Umbilical cord (tissue), 2 donors: Measurements from ENCODE around the gene PER2. TPM values are rescaled to one million over a fixed set of nuclear protein-coding genes. Genes with fewer than 3 reads are reported as not detected.

ENCODE experiments used
- DNase-seq: peaks from one replicate; pipeline ENCODE4 v3.0.0-alpha.2; 2015; ENCODE audit warnings: low spot score
- total RNA-seq: library from RNA; depleted of rRNA; stranded (reverse); fragments of >200 nt; gene quantifications from one replicate; pipeline ENCODE4 v1.2.3, GENCODE V29; 2014; ENCODE audit warnings: low replicate concordance; ENCODE audit not compliant: insufficient read depth

PER2 gene
- total RNA-seq, 1 donor from 2014 or later = 11.3 TPM

DNA sequence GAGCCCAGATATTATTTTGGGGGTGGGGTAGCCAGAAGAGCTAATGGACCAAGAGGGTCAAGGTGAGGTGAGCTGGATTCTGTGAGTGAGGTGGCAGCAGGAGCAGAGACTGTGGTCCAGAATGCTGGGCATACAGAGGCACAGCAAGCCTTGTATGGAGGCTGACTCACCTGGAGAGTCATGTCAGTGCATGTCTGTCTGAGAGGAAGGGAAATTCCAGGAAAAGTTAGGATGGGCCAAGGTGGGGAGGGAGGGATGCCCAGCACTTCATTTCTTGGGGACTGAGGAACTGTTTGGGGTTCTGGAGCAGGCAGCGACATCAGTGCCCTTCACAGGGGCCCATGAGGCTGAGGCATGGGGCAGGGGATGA, 21.1 kb downstream of the PER2 start:
- DNase-seq = no peak

- DNase-seq = no peak
Measured at GRCh38 chr2:238265605-238266004, 22.8 kb downstream of the PER2 start.

DNA sequence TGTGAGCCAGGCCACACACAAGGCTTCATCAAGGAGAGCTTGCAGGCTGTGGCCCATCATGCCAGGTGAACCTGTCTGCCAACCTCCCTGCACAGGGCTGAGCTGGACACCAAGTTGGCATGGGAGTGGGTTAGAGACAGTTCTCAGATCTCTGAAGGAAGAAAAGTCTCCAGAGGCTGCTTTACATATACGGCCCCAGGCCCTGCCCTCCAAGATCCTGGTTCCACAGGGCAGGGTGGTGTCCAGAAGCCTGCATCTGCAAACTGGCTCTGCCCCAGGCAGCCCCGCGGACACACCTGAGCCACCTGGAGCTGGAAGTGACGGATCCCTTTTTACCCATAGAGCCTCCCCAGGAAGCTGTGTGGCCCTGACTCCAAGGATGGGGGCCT, 24.3 kb downstream of the PER2 start:
- no peak for DNase-seq

DNA sequence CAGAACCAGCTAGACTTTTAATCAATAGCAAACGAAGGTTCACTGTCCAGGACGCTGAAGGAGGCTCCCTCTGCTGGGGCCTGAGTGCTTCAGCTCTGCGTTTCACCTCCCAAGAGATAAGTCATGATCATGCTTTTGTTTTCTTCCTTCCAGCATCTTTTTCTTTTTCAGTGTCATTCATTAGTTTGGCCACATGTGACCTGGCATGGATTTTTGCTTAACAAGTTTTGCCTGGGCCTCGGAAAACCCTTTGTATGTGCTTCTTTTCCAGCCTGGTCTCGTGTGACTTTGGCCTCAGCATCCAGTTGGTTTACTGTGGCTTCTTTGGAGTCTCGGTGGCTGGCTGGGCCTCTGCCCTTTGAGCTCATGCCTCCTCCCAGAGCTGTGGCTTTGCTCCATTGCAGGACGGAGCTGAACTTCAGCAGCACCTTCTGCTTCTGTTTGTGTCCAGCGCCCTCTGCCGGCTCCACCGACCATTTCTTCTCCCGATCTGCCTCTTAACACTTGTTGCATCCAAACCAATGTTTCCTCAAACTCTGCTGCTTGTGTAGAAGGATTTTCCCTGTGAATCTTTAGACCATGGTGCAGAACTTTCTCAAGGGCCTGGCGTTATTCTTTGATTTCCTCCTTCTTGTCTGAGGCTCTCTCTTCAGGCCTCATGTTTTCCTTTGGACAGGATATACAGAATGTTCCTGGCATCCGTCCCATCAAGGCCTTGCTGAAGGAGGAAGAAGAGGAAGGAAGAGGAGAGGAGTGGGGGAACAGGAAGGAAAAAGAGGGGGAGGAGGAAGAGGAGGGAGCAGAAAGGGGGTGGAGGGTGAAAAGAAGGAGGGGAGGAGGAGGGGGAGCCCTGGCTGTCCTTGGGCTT, 25.0 kb downstream of the PER2 start:
- peak; percentile 95 for DNase-seq

GRCh38 chr2:238262496-238263122, 25.8 kb downstream of the PER2 start:
- DNase-seq = no peak

- no peak for DNase-seq
Measured at GRCh38 chr2:238261718-238262375, 26.6 kb downstream of the PER2 start.

DNA sequence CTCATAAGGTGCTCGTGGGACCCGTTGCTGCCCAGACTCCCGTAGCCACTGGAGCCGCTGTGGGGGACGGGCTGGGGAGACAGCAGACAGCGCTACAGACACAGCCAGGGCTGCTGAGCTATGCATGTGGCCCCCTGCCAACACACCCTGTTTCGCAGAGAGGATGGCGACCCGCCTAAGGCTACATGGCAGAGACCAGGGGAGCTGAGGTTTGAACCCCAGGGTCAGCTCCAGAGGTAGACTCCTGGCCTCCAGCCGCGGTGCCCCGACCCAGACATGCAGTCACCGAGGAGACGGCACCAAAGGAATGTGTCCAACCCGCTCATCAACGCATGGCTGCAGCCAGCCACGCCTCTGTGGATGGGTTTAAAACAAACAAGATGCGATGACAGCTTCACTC, 27.5 kb downstream of the PER2 start:
- DNase-seq = no peak

DNA sequence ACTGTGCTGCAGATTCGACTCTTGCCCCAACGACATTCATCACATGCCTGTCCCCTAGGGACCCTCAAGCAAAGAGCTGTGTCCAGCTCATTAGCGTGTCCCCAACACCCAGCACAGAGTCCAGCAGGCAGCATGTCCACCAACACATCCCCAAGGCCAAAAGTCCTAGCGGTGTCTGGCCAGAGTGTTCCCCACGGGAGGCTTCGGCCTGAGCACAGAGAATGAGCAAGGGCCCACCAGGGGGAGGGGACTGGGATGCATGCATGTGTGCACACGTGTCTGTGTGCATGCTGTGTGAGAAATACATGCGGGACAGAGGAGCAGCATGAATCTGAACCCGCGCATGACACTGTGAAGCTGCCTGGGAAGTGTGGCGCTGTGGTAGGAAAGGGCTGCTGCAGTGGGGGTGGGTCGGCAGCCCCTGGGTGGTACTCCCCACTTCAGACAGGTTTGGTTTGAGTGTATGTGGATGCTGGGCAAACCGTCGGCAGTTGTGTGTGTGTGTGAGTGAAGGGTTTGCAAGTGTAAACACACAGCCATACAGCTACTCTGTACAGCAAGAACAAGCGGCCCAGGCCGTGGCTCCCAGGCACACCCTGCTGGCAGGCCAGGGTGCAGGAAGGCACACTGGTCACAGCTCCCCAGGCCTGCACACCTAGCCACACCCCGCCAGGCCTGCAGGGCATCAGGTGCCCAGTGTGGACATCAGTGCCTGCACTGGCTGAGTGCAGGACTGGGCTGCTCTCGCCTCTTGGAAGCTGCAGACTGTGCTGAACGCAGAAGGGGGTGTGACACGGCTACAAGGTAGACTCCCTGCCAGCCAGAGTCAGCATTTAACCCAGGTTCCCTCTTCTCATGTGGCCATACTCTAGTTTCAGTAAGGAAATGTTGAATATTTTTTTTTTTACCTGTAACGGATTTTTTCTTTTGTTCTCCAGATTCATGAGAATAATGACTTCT, 29.1 kb downstream of the PER2 start:
- DNase-seq = no peak

GRCh38 chr2:238257786-238258700, 30.4 kb downstream of the PER2 start:
- no peak for DNase-seq

GRCh38 chr2:238256594-238257104, 31.8 kb downstream of the PER2 start:
- peak; percentile 49 for DNase-seq

DNA sequence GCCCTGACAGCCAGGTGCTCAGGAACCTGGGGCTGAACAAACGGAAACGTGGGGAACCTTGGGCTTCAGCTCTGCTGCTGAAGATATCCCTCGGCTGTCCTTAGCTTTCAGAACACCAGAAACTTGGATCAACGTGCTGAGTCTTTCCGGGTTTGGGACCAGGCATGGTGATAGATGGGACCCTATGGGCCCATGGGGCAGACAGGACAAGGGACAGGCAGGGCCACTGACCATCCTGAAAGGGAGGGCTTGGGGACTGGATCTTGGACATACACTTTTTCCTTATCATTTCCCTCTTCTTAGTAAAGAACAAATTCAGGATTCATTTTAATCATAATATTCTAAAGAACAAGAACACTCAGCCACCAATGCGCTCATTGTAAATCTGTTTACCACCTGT, 32.3 kb downstream of the PER2 start:
- DNase-seq = no peak

DNA sequence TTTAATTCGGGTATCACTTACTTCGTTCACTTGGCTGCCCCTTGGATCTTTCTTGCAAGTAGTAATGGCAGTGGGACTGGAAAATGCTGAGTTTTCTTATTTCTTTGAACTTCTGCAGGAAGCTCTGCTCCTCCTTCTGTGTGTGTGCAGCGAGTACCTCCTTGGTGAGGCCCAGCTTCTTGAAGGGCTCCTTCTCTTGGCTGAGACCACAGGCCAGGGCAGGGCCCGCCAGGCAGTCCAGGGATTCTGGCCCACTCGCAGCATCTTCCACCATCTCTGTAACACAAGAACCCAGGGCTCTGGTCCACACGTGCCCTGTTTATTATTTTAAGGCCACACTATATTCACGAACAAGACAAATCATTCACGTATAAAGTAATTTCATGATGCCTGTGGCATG, 32.8 kb downstream of the PER2 start:
- DNase-seq = no peak

DNA sequence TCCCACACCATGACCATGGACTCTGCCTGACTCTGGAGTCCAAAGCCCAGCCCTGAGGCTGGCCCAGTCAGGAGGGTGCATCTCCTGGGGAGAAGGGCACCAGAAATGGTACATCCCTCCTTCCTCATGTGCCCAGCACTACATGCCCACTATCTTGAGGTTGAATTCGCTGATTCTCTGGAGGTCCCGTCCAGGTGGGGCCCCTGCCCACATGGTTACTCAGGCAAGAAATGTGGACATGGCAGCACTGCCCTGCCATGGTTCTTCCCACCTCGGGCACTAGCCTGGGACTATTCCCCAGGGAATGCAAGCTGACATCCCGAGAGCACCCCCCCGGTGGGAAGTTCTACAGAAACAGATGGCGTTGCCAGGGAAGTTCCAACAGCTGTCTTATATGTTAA, 33.3 kb downstream of the PER2 start:
- DNase-seq = no peak

DNA sequence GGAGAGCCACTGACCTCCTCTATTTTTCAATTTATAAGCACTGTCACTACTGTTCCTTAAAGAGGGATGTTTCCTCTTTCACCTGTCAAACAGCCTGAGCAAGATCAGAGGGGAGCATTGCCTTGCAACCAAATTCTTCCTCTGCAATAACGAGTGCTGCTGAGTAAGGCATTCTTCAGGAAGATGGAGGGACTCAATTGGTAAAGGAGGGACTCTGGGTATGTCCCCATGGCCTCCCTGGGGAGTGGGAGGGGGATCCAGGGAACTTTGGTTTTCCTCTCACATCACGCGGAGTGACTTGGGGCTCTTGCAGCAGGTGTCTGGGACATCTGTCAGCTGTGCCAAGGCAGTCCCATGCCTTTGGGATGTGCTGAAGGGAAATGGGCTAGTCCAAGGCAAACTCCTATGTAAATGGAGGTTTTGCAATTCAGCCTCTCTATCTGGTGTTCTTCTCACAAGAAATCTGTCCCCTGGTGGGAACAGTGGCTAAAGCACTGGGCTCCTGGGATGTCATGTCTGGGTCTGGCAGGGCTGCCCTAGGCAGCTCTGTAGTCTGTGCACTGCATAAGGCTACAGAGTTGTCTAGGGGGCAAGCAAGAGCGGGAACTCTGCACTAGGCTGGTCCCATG, 34.2 kb downstream of the PER2 start:
- no peak for DNase-seq

DNA sequence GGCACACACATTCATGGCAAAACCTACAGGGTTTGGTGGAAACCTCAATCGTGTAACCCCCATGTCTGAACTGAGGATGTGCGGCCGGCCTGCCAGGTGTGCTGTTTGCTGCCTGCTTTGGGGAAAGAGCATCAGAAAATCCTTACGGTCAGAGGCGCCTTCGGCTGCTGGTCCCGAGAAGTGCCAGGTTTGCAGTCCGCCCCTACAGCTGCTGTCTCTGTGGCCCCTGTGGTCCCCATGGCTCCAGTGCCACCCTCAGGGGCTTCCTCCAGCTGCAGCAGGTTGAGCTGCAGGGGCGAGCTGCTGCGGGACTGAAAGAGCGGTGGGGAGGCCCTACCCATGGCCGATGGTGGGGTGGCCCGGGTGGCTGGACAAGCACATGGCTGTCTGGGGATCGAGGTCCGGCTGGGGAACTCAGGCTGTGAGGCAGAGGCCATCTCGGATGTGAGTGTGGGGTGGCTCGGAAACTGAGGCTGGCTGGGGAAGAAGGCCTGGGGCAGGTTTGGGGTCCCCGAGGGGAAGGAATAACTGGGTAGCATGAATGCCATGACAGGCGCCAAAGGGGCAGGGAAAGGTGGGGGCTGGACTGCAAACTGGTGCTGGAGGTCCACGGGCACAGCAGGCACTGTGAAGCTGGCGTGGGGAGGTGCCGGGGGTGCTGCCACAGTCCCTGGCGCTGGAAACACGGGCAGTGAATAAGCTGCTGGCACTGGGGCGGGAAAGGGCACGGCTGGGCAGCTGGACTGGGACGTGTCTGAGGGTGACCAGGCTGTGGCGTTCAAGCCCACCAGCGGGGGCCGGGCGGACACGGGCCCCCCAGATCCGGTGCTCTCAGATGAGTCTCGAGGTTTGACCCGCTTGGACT, 35.4 kb downstream of the PER2 start:
- DNase-seq = no peak

- DNase-seq = no peak
Measured at GRCh38 chr2:238251986-238252385, 36.4 kb downstream of the PER2 start.

DNA sequence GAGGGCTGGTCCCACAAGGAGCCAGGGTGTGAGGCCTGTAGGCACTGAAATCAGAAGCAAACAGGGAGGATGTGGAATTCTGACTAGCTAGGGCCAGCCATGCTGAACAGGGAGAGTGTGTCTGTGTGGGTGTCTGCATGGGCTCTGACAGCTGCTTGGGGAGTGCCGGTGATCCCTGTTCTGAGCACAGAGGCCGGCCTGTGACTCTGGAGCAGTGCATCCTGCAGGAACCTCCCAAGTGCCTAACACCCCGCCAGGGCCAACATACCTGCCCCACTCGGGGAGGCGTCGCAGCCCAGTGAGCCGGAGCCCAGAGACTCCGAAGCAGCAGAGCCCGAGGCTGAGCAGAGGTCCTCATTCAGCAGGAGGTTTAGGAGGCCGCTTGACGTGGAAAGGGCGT, 37.1 kb downstream of the PER2 start:
- DNase-seq = no peak

GRCh38 chr2:238250896-238251295, 37.5 kb downstream of the PER2 start:
- no peak for DNase-seq
